HepG2 (cell line): ENCODE data around the gene CADM1. TPM values are rescaled to one million over a fixed set of nuclear protein-coding genes. Genes with fewer than 3 reads are reported as not detected.

Experiments
- ELF3 ChIP-seq: IDR thresholded peaks from 2 replicates; pipeline ENCODE4 v1.6.1; 2016; ENCODE audit warnings: missing genetic modification reagents, missing compliant biosample characterization
- HHEX ChIP-seq: IDR thresholded peaks from 2 replicates; pipeline ENCODE4 v1.6.1; 2016; ENCODE audit warnings: control low read depth
- JDP2 ChIP-seq: sonication (generic); formaldehyde crosslinking; IDR thresholded peaks from 2 replicates; pipeline ENCODE4 v1.8.1; 2022; ENCODE audit warnings: missing genetic modification reagents, borderline replicate concordance
- KDM3A ChIP-seq: IDR thresholded peaks from 2 replicates; pipeline ENCODE4 v1.6.1; 2018; ENCODE audit warnings: low read depth, missing compliant biosample characterization
- PHF21A ChIP-seq: sonication (generic); formaldehyde crosslinking; IDR thresholded peaks from 2 replicates; pipeline ENCODE4 v1.5.0; 2020; ENCODE audit warnings: mild to moderate bottlenecking, missing genetic modification reagents
- POGZ ChIP-seq: sonication (generic); formaldehyde crosslinking; IDR thresholded peaks from 2 replicates; pipeline ENCODE4 v1.4.0; 2020; ENCODE audit warnings: mild to moderate bottlenecking, missing genetic modification reagents
- RAD21 ChIP-seq: fragments of 450-650 bp; formaldehyde crosslinking; IDR thresholded peaks from 2 replicates; pipeline ENCODE4 v1.5.0; 2020; ENCODE audit warnings: mild to moderate bottlenecking
- SALL1 ChIP-seq: sonication (generic); formaldehyde crosslinking; IDR thresholded peaks from 2 replicates; pipeline ENCODE4 v1.8.0; 2022; ENCODE audit warnings: mild to moderate bottlenecking, missing genetic modification reagents
- SMC3 ChIP-seq: IDR thresholded peaks from 2 replicates; pipeline ENCODE4 v1.6.1; 2011; ENCODE audit warnings: low read length, improper control_type of control experiment
- STAG1 ChIP-seq: sonication (generic); formaldehyde crosslinking; IDR thresholded peaks from 2 replicates; pipeline ENCODE4 v1.4.0; 2020; ENCODE audit warnings: missing genetic modification reagents
- TERF1 ChIP-seq: sonication (generic); formaldehyde crosslinking; IDR thresholded peaks from 2 replicates; pipeline ENCODE4 v1.8.0; 2022; ENCODE audit warnings: mild to moderate bottlenecking, missing genetic modification reagents, moderate library complexity
- TSC22D2 ChIP-seq: sonication (generic); formaldehyde crosslinking; IDR thresholded peaks from 2 replicates; pipeline ENCODE4 v1.5.1; 2020; ENCODE audit warnings: missing genetic modification reagents, mild to moderate bottlenecking, borderline replicate concordance
- ZNF3 ChIP-seq: IDR thresholded peaks from 2 replicates; pipeline ENCODE4 v1.7.0; 2017; ENCODE audit warnings: inconsistent platforms
- ZNF33A ChIP-seq: sonication (generic); formaldehyde crosslinking; IDR thresholded peaks from 2 replicates; pipeline ENCODE4 v1.5.1; 2020; ENCODE audit warnings: missing genetic modification reagents, mild to moderate bottlenecking, moderate library complexity, borderline replicate concordance
- ZNF724P ChIP-seq: sonication (generic); formaldehyde crosslinking; IDR thresholded peaks from 2 replicates; pipeline ENCODE4 v1.8.0; 2022; ENCODE audit warnings: missing genetic modification reagents, borderline replicate concordance
- ZNF768 ChIP-seq: sonication (generic); formaldehyde crosslinking; IDR thresholded peaks from 2 replicates; pipeline ENCODE4 v1.4.0; 2020; ENCODE audit warnings: missing genetic modification reagents
- ZSCAN9 ChIP-seq: IDR thresholded peaks from 2 replicates; pipeline ENCODE4 v1.6.1; 2016; ENCODE audit warnings: borderline replicate concordance
- polyA plus RNA-seq, 8 experiments: library from polyadenylated mRNA; depleted of rRNA in 3 of 8; stranded (reverse) in 7 of 8; unstranded in 1 of 8; fragments of >200 nt; fragmentation: Illumina TruSeq in 4 of 8; extraction: Trizol in 4 of 8; gene quantifications; 2 replicates each; pipeline versions ENCODE4 v1.2.1 to v1.2.3, GENCODE V29; 2011 to 2016; ENCODE audit warnings: low read depth in 4 of 8, missing spikeins in 1 of 8, mixed read lengths in 1 of 8; ENCODE audit not compliant: insufficient read depth in 1 of 8
- total RNA-seq, 5 experiments: library from RNA; depleted of rRNA; stranded (reverse); fragments of >200 nt; fragmentation: Illumina TruSeq; extraction: Trizol; gene quantifications; 2 replicates each; pipeline ENCODE4 v1.2.3, GENCODE V29; 2016; ENCODE audit warnings: low read depth in 1 of 5
- TF ChIP-seq, protein P1 (sequence below): sonication (generic); formaldehyde crosslinking; IDR thresholded peaks from 2 replicates; pipeline ENCODE4 v1.5.1; 2020; ENCODE audit warnings: missing genetic modification reagents, mild to moderate bottlenecking, borderline replicate concordance
- TF ChIP-seq, protein P2 (sequence below): sonication (generic); formaldehyde crosslinking; IDR thresholded peaks from 2 replicates; pipeline ENCODE4 v1.8.0; 2022; ENCODE audit warnings: missing genetic modification reagents, mild to moderate bottlenecking, moderate library complexity, borderline replicate concordance
- TF ChIP-seq, protein P3 (sequence below): sonication (generic); formaldehyde crosslinking; IDR thresholded peaks from 2 replicates; pipeline ENCODE4 v1.5.0; 2020; ENCODE audit warnings: mild to moderate bottlenecking, missing genetic modification reagents, moderate library complexity
- TF ChIP-seq, protein P4 (sequence below): IDR thresholded peaks from 2 replicates; pipeline ENCODE4 v1.6.1; 2016; ENCODE audit warnings: low read depth, control low read depth
- TF ChIP-seq, protein P5 (sequence below): IDR thresholded peaks from 2 replicates; pipeline ENCODE4 v1.6.1; 2012; ENCODE audit warnings: low read depth, low read length, improper control_type of control experiment

Gene CADM1
- total and polyA plus RNA-seq, 2 of the 13 experiments (the other 11 are each of a cell fraction or from before 2014, with no cell fraction given), result 71.3 to 122 TPM

- TF ChIP-seq, protein P1, sequence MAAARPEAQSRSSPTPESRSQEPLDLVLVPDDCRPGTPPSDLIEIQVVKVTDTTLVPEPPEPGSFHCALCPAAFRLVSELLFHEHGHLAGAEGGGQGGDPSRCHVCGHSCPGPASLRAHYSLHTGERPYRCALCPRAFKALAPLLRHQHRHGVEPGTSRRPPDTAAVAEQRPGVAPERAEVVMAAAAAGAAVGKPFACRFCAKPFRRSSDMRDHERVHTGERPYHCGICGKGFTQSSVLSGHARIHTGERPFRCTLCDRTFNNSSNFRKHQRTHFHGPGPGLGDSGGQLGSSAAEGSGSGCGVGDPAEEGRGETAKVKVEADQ (CRISPR knock-in tag), result 0 out of 2 replicates have a peak, but pooled peaks have one; percentile 24
- TF ChIP-seq ELF3 (CRISPR knock-in tag), result peak; percentile 82
- TF ChIP-seq, protein P2, sequence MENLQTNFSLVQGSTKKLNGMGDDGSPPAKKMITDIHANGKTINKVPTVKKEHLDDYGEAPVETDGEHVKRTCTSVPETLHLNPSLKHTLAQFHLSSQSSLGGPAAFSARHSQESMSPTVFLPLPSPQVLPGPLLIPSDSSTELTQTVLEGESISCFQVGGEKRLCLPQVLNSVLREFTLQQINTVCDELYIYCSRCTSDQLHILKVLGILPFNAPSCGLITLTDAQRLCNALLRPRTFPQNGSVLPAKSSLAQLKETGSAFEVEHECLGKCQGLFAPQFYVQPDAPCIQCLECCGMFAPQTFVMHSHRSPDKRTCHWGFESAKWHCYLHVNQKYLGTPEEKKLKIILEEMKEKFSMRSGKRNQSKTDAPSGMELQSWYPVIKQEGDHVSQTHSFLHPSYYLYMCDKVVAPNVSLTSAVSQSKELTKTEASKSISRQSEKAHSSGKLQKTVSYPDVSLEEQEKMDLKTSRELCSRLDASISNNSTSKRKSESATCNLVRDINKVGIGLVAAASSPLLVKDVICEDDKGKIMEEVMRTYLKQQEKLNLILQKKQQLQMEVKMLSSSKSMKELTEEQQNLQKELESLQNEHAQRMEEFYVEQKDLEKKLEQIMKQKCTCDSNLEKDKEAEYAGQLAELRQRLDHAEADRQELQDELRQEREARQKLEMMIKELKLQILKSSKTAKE, result peak; percentile 66; the same call in 1 of the 2 replicates
- TF ChIP-seq KDM3A (CRISPR knock-in tag), result no peak
- no peak for TF ChIP-seq STAG1 (CRISPR knock-in tag)
- 0 out of 2 replicates have a peak, but pooled peaks have one; percentile 28 for TF ChIP-seq POGZ (CRISPR knock-in tag)
- 0 out of 2 replicates have a peak, but pooled peaks have one; percentile 27 for TF ChIP-seq SMC3
- TF ChIP-seq TSC22D2, result no peak
- peak; percentile 39; the same call in 1 of the 2 replicates for TF ChIP-seq RAD21 (CRISPR knock-in tag)
- TF ChIP-seq ZNF3 (CRISPR knock-in tag), result no peak
- TF ChIP-seq, protein P3, sequence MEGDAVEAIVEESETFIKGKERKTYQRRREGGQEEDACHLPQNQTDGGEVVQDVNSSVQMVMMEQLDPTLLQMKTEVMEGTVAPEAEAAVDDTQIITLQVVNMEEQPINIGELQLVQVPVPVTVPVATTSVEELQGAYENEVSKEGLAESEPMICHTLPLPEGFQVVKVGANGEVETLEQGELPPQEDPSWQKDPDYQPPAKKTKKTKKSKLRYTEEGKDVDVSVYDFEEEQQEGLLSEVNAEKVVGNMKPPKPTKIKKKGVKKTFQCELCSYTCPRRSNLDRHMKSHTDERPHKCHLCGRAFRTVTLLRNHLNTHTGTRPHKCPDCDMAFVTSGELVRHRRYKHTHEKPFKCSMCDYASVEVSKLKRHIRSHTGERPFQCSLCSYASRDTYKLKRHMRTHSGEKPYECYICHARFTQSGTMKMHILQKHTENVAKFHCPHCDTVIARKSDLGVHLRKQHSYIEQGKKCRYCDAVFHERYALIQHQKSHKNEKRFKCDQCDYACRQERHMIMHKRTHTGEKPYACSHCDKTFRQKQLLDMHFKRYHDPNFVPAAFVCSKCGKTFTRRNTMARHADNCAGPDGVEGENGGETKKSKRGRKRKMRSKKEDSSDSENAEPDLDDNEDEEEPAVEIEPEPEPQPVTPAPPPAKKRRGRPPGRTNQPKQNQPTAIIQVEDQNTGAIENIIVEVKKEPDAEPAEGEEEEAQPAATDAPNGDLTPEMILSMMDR (CRISPR knock-in tag), result no peak
- TF ChIP-seq ZNF33A (CRISPR knock-in tag), result 0 out of 2 replicates have a peak, but pooled peaks have one; percentile 26
- TF ChIP-seq ZNF724P, result no peak
- peak; percentile 88 for TF ChIP-seq SALL1 (CRISPR knock-in tag)
- TF ChIP-seq PHF21A (CRISPR knock-in tag), result peak; percentile 72; the same call in 1 of the 2 replicates
- TF ChIP-seq, protein P4, sequence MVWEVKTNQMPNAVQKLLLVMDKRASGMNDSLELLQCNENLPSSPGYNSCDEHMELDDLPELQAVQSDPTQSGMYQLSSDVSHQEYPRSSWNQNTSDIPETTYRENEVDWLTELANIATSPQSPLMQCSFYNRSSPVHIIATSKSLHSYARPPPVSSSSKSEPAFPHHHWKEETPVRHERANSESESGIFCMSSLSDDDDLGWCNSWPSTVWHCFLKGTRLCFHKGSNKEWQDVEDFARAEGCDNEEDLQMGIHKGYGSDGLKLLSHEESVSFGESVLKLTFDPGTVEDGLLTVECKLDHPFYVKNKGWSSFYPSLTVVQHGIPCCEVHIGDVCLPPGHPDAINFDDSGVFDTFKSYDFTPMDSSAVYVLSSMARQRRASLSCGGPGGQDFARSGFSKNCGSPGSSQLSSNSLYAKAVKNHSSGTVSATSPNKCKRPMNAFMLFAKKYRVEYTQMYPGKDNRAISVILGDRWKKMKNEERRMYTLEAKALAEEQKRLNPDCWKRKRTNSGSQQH (CRISPR knock-in tag), result no peak
- TF ChIP-seq ZSCAN9, result no peak
- no peak for TF ChIP-seq JDP2 (CRISPR knock-in tag)
- TF ChIP-seq, protein P5, sequence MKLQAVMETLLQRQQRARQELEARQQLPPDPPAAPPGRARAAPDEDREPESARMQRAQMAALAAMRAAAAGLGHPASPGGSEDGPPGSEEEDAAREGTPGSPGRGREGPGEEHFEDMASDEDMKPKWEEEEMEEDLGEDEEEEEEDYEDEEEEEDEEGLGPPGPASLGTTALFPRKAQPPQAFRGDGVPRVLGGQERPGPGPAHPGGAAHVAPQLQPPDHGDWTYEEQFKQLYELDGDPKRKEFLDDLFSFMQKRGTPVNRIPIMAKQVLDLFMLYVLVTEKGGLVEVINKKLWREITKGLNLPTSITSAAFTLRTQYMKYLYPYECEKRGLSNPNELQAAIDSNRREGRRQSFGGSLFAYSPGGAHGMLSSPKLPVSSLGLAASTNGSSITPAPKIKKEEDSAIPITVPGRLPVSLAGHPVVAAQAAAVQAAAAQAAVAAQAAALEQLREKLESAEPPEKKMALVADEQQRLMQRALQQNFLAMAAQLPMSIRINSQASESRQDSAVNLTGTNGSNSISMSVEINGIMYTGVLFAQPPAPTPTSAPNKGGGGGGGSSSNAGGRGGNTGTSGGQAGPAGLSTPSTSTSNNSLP, result peak; percentile 59
- TF ChIP-seq HHEX (CRISPR knock-in tag), result peak; percentile 91
- TF ChIP-seq TERF1 (CRISPR knock-in tag), result no peak
- TF ChIP-seq ZNF768, result no peak
Observed at GRCh38 chr11:115409691-115410220, 94.5 kb downstream of the CADM1 start (continued).
